Natural killer cell treated with Interleukin-12 subunit alpha and Interleukin-12 subunit beta and Interleukin-15 and Interleukin-18, amount 100 ng/mL, for 72 hours (primary cell): ENCODE results near the gene CLDN24. TPM values are rescaled to one million over a fixed set of nuclear protein-coding genes. Genes with fewer than 3 reads are reported as not detected.
"Not testable (repeated sequence)": the region's sequence is repeated elsewhere in the genome, so short reads cannot be mapped to it uniquely, and the experiment has no call there.

Experiments
- ATAC-seq, 2 donors: fragments of 150-1000 bp; cut with Tn5 transposase in 1 of 2; sonication (Bioruptor Pico), chemical (Tn5 transposase) in 1 of 2; 2 replicates each; pipeline ENCODE4 v1.10.0; 2021
- DNase-seq: peaks from one replicate; pipeline ENCODE4 v3.0.0; 2022; ENCODE audit warnings: low spot score
- H3K27ac Mint-ChIP-seq, 2 donors: 1 replicate in 1 of 2; 2 replicates in 1 of 2; pipeline ENCODE4 v1.8.0; 2022; ENCODE audit warnings: mixed read lengths in 2 of 2, mild to moderate bottlenecking in 1 of 2, moderate library complexity in 1 of 2
- H3K27me3 Mint-ChIP-seq, 2 donors: 1 replicate in 1 of 2; 2 replicates in 1 of 2; pipeline ENCODE4 v1.8.0; 2022; ENCODE audit warnings: mixed read lengths in 2 of 2
- H3K36me3 Mint-ChIP-seq: one replicate; pipeline ENCODE4 v1.8.0; 2022; ENCODE audit warnings: mixed read lengths
- H3K4me1 Mint-ChIP-seq, 2 donors: 1 replicate in 1 of 2; 2 replicates in 1 of 2; pipeline ENCODE4 v1.8.0; 2022; ENCODE audit warnings: low read depth in 2 of 2, mixed read lengths in 2 of 2, mild to moderate bottlenecking in 1 of 2
- H3K4me3 Mint-ChIP-seq: one replicate; pipeline ENCODE4 v1.8.0; 2022; ENCODE audit warnings: mixed read lengths
- H3K9me3 Mint-ChIP-seq: 2 replicates; pipeline ENCODE4 v1.8.0; 2022; ENCODE audit warnings: mixed read lengths
- total RNA-seq, 2 donors: library from RNA; stranded (reverse); gene quantifications; one replicate each; pipeline ENCODE4 v1.2.3, GENCODE V29; 2022

The CLDN24 gene
- total RNA-seq, 2 donors from 2014 or later, result not detected

GRCh38 chr4:183337833-183338232 lies 15.6 kb upstream of the CLDN24 start:
- Mint-ChIP-seq H3K4me3 (no peak overlapping the region), H3K27me3 (peaks cover 11% of the 10 kb centered on the region in 2 donors), H3K9me3 (peaks cover 2% of the 10 kb centered on the region), H3K27ac (peak overlapping the region; percentile 47 to 56), H3K4me1 (peaks cover 23 to 38% of the 10 kb centered on the region in 2 donors), H3K36me3 (peaks cover 4% of the 10 kb centered on the region)
- DNase-seq (no peak), ATAC-seq (no peak)

- peaks cover 28 to 38% of the 10 kb centered on the region in 2 donors for H3K4me1 Mint-ChIP-seq
- H3K27ac Mint-ChIP-seq, result peak overlapping the region; percentile 47 to 56
- H3K36me3 Mint-ChIP-seq, result peaks cover 4% of the 10 kb centered on the region
- ATAC-seq, result peak; percentile 23 to 53
- no peak for DNase-seq
- peaks cover 4% of the 10 kb centered on the region for H3K9me3 Mint-ChIP-seq
- no peak overlapping the region for H3K4me3 Mint-ChIP-seq
- peaks cover 16% of the 10 kb centered on the region in 2 donors for H3K27me3 Mint-ChIP-seq
Measured at GRCh38 chr4:183337349-183337748, 15.1 kb upstream of the CLDN24 start.

GRCh38 chr4:183335369-183335940 lies 13.2 kb upstream of the CLDN24 start:
- peak overlapping the region; percentile 73 for H3K4me3 Mint-ChIP-seq
- peaks cover 19% of the 10 kb centered on the region in 2 donors for H3K27me3 Mint-ChIP-seq
- no peak for DNase-seq
- peaks cover 4% of the 10 kb centered on the region for H3K36me3 Mint-ChIP-seq
- peak; percentile 63 to 68 for ATAC-seq
- peaks cover 28 to 36% of the 10 kb centered on the region in 2 donors for H3K4me1 Mint-ChIP-seq
- H3K9me3 Mint-ChIP-seq, result peaks cover 4% of the 10 kb centered on the region
- peak overlapping the region; percentile 83 to 90 for H3K27ac Mint-ChIP-seq

GRCh38 chr4:183333983-183334382 lies 11.8 kb upstream of the CLDN24 start:
- H3K4me3 Mint-ChIP-seq, result peak overlapping the region; percentile 20
- ATAC-seq (no peak), DNase-seq (no peak)
- peaks cover 28 to 32% of the 10 kb centered on the region in 2 donors for H3K4me1 Mint-ChIP-seq
- H3K27me3 Mint-ChIP-seq, result peaks cover 16 to 19% of the 10 kb centered on the region in 2 donors
- H3K9me3 Mint-ChIP-seq, result peaks cover 4% of the 10 kb centered on the region
- H3K36me3 Mint-ChIP-seq, result peaks cover 4% of the 10 kb centered on the region
- peak overlapping the region in 1 of 2 donors; percentile 24 for H3K27ac Mint-ChIP-seq

- no peak for ATAC-seq
- no peak for DNase-seq
- Mint-ChIP-seq H3K27me3 (peaks cover 16 to 19% of the 10 kb centered on the region in 2 donors), H3K27ac (peak overlapping the region in 1 of 2 donors; percentile 24), H3K4me3 (no peak overlapping the region), H3K36me3 (peaks cover 4% of the 10 kb centered on the region), H3K4me1 (peaks cover 28 to 31% of the 10 kb centered on the region in 2 donors), H3K9me3 (peaks cover 4% of the 10 kb centered on the region)
Measured at GRCh38 chr4:183333202-183333601, 11.0 kb upstream of the CLDN24 start.

- Mint-ChIP-seq H3K27ac (no peak overlapping the region), H3K9me3 (peaks cover 4% of the 10 kb centered on the region), H3K27me3 (peaks cover 16 to 19% of the 10 kb centered on the region in 2 donors), H3K4me3 (no peak overlapping the region), H3K36me3 (peaks cover 4% of the 10 kb centered on the region), H3K4me1 (peaks cover 24 to 26% of the 10 kb centered on the region in 2 donors)
- ATAC-seq (no peak), DNase-seq (no peak)
Measured at GRCh38 chr4:183332447-183332846, 10.2 kb upstream of the CLDN24 start.

- peaks cover 15 to 23% of the 10 kb centered on the region in 2 donors for H3K4me1 Mint-ChIP-seq
- H3K27me3 Mint-ChIP-seq, result peaks cover 16 to 19% of the 10 kb centered on the region in 2 donors
- peaks cover 4% of the 10 kb centered on the region for H3K36me3 Mint-ChIP-seq
- ATAC-seq (peak in 1 of 2 donors; percentile 7), DNase-seq (no peak)
- peaks cover 4% of the 10 kb centered on the region for H3K9me3 Mint-ChIP-seq
- no peak overlapping the region for H3K4me3 Mint-ChIP-seq
- H3K27ac Mint-ChIP-seq, result no peak overlapping the region
Measured at GRCh38 chr4:183330841-183331240, 8.6 kb upstream of the CLDN24 start.

- H3K27ac Mint-ChIP-seq, result no peak overlapping the region
- no peaks in the 10 kb centered on the region for H3K36me3 Mint-ChIP-seq
- H3K4me3 Mint-ChIP-seq, result no peak overlapping the region
- DNase-seq (no peak), ATAC-seq (no peak)
- H3K4me1 Mint-ChIP-seq, result peaks cover 8 to 18% of the 10 kb centered on the region in 2 donors
- H3K9me3 Mint-ChIP-seq, result peaks cover 4% of the 10 kb centered on the region
- H3K27me3 Mint-ChIP-seq, result peaks cover 16 to 19% of the 10 kb centered on the region in 2 donors
Measured at GRCh38 chr4:183329954-183330742, 7.9 kb upstream of the CLDN24 start.

- Mint-ChIP-seq H3K27ac (peak overlapping the region in 1 of 2 donors; percentile 9), H3K4me1 (peaks cover 7 to 18% of the 10 kb centered on the region in 2 donors), H3K9me3 (peaks cover 4% of the 10 kb centered on the region), H3K36me3 (no peaks in the 10 kb centered on the region), H3K27me3 (peaks cover 19 to 21% of the 10 kb centered on the region in 2 donors), H3K4me3 (no peak overlapping the region)
- ATAC-seq, result no peak
- no peak for DNase-seq
Measured at GRCh38 chr4:183329244-183329643, 7.0 kb upstream of the CLDN24 start.

GRCh38 chr4:183328832-183329231 lies 6.6 kb upstream of the CLDN24 start:
- Mint-ChIP-seq H3K4me1 (peaks cover 3 to 14% of the 10 kb centered on the region in 2 donors), H3K36me3 (no peaks in the 10 kb centered on the region), H3K9me3 (peaks cover 4% of the 10 kb centered on the region), H3K27me3 (peaks cover 16 to 20% of the 10 kb centered on the region in 2 donors), H3K4me3 (no peak overlapping the region), H3K27ac (peak overlapping the region in 1 of 2 donors; percentile 9)
- ATAC-seq (no peak), DNase-seq (no peak)

- H3K4me3 Mint-ChIP-seq, result no peak overlapping the region
- no peaks in the 10 kb centered on the region for H3K36me3 Mint-ChIP-seq
- H3K9me3 Mint-ChIP-seq, result peaks cover 2% of the 10 kb centered on the region
- no peak overlapping the region for H3K27ac Mint-ChIP-seq
- H3K27me3 Mint-ChIP-seq, result peaks cover 13 to 17% of the 10 kb centered on the region in 2 donors
- DNase-seq, result no peak
- peaks cover 0 to 8% of the 10 kb centered on the region in 2 donors for H3K4me1 Mint-ChIP-seq
- no peak for ATAC-seq
Measured at GRCh38 chr4:183327827-183328226, 5.6 kb upstream of the CLDN24 start.

- no peak overlapping the region for H3K4me3 Mint-ChIP-seq
- H3K27ac Mint-ChIP-seq, result no peak overlapping the region
- peaks cover 0 to 7% of the 10 kb centered on the region in 2 donors for H3K4me1 Mint-ChIP-seq
- DNase-seq, result no peak
- H3K27me3 Mint-ChIP-seq, result peaks cover 5 to 11% of the 10 kb centered on the region in 2 donors
- peak; percentile 61 to 64 for ATAC-seq
- H3K36me3 Mint-ChIP-seq, result no peaks in the 10 kb centered on the region
- no peaks in the 10 kb centered on the region for H3K9me3 Mint-ChIP-seq
Measured at GRCh38 chr4:183326853-183327252, 4.6 kb upstream of the CLDN24 start.

- H3K36me3 Mint-ChIP-seq, H3K27me3 Mint-ChIP-seq, H3K27ac Mint-ChIP-seq, ATAC-seq, H3K4me3 Mint-ChIP-seq, H3K9me3 Mint-ChIP-seq, DNase-seq: not testable (repeated sequence)
- H3K4me1 Mint-ChIP-seq, result peaks cover 3 to 11% of the 10 kb centered on the region in 2 donors
Measured at GRCh38 chr4:183326387-183326786, 4.2 kb upstream of the CLDN24 start.

GRCh38 chr4:183324619-183325018 lies 2.4 kb upstream of the CLDN24 start:
- DNase-seq, result no peak
- no peaks in the 10 kb centered on the region for H3K9me3 Mint-ChIP-seq

More at GRCh38 chr4:183324619-183325018, 2.4 kb upstream of the CLDN24 start:
- H3K4me3 Mint-ChIP-seq, result no peak overlapping the region
- no peaks in the 10 kb centered on the region for H3K36me3 Mint-ChIP-seq
- ATAC-seq, result no peak
- peaks cover 19 to 21% of the 10 kb centered on the region in 2 donors for H3K4me1 Mint-ChIP-seq
- no peak overlapping the region for H3K27ac Mint-ChIP-seq
- H3K27me3 Mint-ChIP-seq, result peaks cover 5 to 16% of the 10 kb centered on the region in 2 donors
